AG04449 (cell line): ENCODE data around the gene BOLA2B.
"Not testable (repeated sequence)": the region's sequence is repeated elsewhere in the genome, so short reads cannot be mapped to it uniquely, and the experiment has no call there.

Source experiments
- CTCF ChIA-PET: fragments of 350-600 bp; formaldehyde crosslinking; extraction: SDS; loops from one replicate; lab custom pipeline; 2021; ENCODE audit warnings: antibody characterized with exemption; lab: Yijun Ruan, JAX
- POLR2A ChIA-PET: fragments of 400-600, 350-600 bp; formaldehyde crosslinking; extraction: SDS; loops from one replicate; lab custom pipeline; 2020; ENCODE audit warnings: antibody characterized with exemption, inconsistent platforms; lab: Yijun Ruan, JAX
- DNase-seq: peaks from one replicate; pipeline ENCODE4 v3.0.0-alpha.2; 2010; ENCODE audit warnings: low read depth, low spot score
- H3K4me3 ChIP-seq: 2 replicates; pipeline ENCODE4 v1.5.1; 2011; ENCODE audit warnings: low read depth, mild to moderate bottlenecking, control low read depth, low read length

The BOLA2B gene

DNA sequence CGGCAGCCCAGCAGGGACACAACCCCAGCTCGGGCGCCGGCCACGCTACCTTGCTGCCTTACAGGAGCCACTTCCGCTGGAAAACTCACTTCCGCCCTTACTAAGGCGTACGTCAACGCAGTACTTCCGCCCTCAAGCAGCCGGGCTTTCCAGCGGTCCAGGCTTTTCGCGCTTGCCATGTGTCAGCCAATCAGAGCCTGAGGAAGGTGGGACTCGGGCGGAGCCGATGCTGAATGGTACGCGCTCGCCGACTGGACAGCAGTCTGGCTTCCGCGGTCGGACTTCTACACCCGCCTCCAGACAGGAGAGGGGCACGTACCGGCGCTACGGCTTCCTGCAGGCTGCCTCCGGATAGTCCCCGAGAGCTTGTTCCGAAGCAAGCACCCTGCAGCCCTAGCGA, at the start of gene BOLA2B, which contains the start of gene SLX1A:
Gene BOLA2B (minus strand): TSS at position 52 of the 400 bp plus-strand sequence. CDS start 71 bp downstream, outside the sequence.
Gene SLX1A (plus strand): TSS at position 261 of the 400 bp plus-strand sequence. CDS start 210 bp downstream, outside the sequence.
- POLR2A ChIA-PET, DNase-seq, CTCF ChIA-PET: not testable (repeated sequence)
- peak within 1 kb of the TSS; percentile 56 for H3K4me3 ChIP-seq

DNA sequence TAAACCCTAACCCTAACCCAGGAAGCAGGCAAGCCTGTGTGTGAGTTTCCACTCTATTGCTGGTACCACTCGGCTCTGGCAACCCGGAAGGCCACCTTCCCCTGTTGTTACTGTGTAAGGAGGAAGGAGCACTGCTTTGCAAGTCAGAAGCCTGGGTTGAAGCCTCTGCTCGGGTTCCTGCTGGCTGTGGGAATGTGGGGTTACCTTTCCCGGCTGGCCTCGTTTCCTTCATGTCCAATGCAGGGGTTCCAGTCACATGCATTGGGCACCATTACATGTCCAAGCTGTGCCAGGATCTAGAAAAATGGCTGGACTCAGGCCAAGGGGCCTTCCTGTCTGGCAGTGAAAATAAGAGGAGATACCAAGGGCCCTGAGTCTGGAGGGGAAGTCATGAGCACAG, 23.6 kb upstream of the BOLA2B start:
- POLR2A ChIA-PET, CTCF ChIA-PET, H3K4me3 ChIP-seq, DNase-seq: not testable (repeated sequence)

DNA sequence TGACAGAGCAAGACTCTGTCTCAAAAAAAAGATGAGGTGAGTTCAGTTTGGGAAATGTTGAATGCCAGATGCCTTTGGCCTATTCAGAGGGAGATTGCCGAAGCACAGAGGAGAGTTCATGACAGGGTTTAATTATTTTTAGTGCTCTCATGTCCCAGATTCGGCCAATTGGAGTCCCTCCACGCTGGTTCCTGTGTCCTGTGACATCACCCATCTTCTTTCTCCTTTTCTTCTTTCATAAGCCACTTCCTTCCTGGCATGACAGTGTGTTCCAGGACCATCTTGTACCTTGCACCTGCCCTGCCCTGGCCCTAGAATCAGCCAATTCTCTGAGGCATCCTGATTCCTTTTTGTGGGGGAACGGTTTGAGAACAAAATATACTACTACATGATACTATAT, 17.9 kb upstream of the BOLA2B start:
- POLR2A ChIA-PET, CTCF ChIA-PET, DNase-seq, H3K4me3 ChIP-seq: not testable (repeated sequence)

DNA sequence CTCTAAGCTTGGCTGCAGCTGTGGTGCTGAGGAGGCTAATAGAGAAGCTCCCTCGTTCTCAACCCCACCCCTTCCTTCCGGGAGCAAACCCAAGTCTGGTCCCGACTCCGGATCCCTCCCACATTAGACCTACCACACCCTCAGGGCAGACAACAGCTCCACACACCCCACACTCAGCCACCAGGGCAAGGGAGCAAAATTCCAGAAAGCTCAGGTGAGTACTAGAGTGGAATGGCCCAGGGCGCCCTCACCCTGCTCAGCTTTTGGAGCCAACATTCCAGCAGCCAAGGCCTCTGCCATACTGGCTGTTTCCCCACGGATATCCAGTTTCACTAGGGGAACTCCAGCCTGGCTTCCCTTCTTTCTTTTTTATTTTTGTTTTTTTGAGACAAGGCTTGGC, 15.6 kb upstream of the BOLA2B start:
- DNase-seq, CTCF ChIA-PET, POLR2A ChIA-PET, H3K4me3 ChIP-seq: not testable (repeated sequence)

DNA sequence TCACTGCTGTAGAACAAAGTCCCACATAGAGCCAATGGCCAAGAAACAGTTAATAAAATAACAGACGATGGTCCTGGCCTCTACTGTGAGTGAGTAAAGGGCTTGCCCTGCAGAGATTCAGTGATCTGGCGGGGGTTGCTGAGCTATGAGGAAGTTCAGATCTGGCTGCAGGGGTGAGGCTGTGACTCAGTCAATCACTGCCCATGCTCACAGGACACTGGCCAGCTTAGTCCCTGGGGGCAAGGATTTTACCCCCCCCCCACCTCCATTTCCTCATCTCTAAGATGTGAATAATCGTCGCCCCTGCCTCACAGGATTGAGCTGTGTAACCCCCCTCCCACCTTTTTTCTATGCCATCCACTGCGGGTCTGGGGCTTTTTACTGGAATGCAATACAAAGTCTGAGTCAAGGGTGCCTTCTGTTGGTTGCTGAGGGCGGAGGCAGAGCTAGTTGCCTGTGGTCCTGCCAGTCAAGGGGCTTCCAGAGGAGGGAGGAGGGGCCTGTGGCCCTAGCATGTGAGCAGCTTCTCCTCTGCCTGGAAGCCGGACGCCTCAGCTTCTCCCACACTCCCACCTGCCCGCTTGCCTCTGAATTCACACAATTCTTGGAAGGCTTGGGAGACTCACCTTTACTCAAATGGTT, 13.7 kb upstream of the BOLA2B start:
- H3K4me3 ChIP-seq, POLR2A ChIA-PET, CTCF ChIA-PET, DNase-seq: not testable (repeated sequence)

DNA sequence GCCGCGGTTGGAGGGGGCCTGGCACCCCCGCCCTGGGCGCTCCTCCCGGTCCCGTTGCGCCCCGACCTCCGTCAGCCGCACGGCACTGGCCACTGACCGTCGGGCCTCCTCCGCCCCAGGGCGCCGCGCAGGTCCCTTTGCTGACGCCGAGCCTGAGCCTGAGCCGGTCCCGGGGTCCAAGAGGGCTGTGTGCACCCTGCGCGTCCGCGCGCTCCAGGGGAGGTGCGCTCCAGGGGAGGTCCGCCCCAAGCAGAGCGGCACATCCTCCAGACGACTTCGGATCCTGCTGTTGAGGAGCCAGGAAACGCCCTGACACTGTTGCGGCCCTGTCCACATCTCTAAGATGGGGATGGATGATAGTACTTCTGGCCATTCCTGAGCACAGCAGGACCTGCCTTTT, 12.8 kb upstream of the BOLA2B start:
- CTCF ChIA-PET, H3K4me3 ChIP-seq, POLR2A ChIA-PET, DNase-seq: not testable (repeated sequence)

DNA sequence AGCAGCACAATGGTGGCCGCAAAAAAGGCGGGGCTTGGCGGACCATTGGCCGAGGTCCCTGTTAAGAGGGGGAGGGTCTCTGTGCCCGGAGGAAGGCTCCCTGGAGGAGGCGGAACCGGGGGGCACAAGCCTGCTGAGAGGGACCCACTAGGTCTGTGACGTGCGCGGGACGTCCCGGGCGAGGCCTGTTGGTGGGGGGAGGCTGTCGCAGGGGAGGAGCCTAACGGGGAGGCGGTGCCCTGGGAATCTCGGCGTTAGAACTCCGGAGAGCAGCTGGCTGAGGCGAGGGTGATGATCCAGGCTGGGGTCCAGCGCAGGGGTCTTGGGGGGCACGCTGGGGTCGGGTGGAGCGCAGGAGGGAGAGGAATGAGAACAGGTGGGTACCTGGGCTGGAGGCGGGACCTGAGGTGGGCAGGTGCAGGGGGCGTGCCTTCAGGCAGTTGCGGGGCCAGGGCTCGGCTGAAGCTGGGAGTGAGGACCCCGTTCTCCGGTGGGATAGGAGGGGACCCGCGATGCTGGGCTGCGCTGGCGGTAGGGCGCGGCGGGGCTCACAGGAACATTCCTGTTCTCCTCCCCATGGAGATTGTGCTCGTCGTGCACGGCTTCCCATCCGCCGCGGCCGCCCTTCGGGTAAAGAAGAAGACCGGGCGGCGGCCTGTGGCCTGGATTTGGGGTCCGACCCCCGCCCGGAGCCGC, 12.2 kb upstream of the BOLA2B start:
- H3K4me3 ChIP-seq: peak overlapping the region; percentile 43
- CTCF ChIA-PET, DNase-seq, POLR2A ChIA-PET: not testable (repeated sequence)

DNA sequence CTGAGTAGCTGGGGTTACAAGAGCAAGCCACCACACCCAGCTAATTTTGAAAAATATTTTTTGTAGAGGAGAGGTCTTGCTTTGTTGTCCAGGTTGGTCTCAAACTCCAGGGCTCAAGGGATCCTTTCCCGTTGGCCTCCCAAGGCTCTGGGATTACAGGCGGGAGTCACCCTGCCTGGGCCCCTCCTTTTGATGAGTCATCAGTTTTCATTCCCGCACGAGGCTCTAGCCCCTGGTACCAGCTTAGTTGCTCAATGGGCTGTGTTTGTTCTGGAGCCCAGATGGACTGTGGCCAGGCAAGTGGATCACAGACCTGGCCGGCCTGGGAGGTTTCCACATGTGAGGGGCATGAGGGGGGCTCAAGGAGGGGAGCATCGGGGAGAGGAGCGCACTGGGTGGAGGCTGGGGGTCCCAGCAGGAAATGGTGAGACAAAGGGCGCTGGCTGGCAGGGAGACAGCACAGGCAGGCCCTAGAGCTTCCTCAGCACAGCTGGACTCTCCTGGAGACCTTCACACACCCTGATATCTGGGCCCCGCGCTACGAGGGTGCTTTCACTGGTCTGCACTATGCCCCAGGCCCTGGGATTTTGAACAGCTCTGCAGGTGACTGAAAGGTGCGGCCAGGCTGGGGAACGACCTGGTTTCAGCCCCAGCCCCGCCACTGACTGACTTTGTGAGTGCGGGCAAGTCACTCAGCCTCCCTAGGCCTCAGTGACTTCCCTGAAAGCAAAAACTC, 6.3 kb upstream of the BOLA2B start:
- POLR2A ChIA-PET, H3K4me3 ChIP-seq, CTCF ChIA-PET, DNase-seq: not testable (repeated sequence)

DNA sequence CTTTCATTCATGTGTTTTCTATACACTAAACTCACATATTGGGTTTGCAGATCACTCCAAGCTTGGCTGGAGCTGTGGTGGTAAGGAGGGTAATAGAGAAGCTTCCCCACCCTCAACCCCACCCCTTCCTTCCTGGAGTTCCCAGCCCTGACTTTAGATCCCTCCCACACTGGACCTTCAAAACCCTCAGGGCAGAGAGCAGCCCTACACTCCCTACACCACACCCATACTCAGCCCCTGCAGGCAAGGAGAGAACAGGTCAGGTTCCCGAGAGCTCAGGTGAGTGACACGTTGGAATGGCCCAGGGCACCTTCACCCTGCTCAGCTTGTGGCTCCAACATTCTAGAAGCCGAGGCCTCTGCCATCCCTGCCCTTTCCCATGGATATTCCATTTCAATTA, 5.6 kb upstream of the BOLA2B start, which contains the start of gene SULT1A3:
Gene SULT1A3 (plus strand): TSS at position 207 of the 400 bp plus-strand sequence. CDS start 1,474 bp downstream, outside the sequence.
- DNase-seq, POLR2A ChIA-PET, CTCF ChIA-PET, H3K4me3 ChIP-seq: not testable (repeated sequence)

DNA sequence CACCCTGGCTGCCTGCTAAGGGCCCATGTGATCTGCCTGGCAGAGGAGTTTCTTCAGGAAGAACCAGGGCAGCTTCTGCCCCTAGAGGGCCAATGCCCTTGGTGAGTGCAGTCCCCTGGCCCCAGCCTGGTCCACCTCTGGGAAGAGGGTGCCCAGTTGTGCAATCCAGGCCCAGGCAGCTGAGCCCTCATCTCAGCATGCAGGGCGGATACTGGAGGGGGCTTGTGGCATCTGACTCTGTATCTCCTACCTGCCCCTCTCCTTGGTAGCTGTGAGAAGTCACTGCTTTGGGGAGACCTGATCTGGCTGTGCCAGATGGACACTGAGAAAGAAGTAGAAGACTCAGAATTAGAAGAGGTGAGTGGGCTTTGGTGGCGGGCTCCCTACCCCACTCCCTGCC, 3.5 kb upstream of the BOLA2B start:
- DNase-seq, CTCF ChIA-PET, POLR2A ChIA-PET, H3K4me3 ChIP-seq: not testable (repeated sequence)

DNA sequence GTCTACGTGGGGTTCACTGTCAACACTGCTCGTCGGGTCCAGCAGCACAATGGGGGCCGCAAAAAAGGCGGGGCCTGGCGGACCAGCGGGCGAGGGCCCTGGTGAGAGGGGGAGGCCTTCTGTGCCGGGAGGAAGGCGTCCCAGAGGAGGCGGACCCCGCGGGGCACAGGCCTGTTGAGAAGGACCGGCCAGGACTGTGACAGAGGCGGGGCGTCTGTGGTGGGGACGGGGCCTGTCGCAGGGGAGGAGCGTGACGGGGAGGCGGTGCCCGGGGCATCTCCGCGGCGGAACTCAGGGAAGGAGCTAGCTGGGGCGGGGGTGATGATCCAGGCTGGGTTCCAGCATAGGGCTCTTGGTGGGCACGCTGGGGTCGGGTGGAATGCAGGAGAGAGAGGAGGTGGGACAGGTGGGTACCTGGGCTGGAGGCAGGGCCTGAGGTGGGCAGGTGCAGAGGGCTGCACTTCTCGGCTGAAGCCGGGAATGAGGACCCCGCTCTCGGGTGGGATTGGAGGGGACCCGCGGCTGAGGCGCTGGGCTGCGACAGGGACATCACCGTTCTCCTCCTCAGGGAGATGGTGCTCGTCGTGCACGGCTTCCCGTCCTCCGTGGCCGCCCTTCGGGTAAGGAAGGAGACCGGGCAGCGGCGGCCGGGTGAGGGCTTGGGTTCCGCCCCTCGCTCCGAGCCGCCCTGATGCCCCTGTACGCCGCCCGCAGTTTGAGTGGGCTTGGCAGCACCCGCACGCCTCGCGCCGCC, 883 bp upstream of the BOLA2B start:
- peak overlapping the region; percentile 56 for H3K4me3 ChIP-seq
- CTCF ChIA-PET, DNase-seq, POLR2A ChIA-PET: not testable (repeated sequence)

DNA sequence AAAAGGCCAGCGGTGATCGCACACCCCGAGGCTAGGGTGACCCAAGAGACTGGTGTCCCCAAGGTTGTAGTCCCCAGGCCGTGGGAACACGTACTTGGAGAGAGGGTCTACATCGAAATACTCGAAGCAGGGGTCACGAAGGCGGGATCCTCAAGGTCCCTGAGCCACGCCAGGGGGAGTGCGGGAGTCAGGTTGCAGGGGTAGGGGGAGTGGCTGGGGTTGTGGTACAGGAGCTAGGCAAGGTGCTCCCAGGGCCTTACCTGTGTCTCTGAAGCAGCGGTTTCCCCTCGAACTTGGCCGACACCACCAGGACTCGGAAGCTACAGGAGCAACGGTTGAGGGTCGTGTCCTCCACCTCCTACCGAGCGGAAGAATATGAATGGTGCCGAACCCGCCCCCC, 368 bp downstream of the BOLA2B start:
- DNase-seq, POLR2A ChIA-PET, CTCF ChIA-PET, H3K4me3 ChIP-seq: not testable (repeated sequence)

DNA sequence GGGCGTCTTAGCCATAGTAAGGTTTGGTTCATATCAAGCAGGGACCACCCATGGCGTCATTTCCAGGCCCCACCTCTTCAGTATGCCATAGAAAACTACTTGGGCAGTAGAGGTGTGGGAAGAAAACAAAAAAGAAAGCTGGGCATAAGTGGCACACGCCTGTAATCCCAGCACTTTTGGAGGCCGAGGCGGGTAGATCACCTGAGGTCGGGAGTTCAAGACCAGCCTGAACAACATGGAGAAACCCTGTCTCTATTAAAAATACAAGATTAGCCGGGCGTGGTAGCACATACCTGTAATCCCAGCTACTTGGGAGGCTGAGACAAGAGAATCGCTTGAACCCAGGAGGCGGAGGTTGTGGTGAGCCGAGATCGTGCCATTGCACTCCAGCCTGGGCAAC, 2.3 kb downstream of the BOLA2B start:
- POLR2A ChIA-PET, DNase-seq, H3K4me3 ChIP-seq, CTCF ChIA-PET: not testable (repeated sequence)
